Natural killer cell (primary cell): Measurements from ENCODE around the gene HOXC12. TPM values are rescaled to one million over a fixed set of nuclear protein-coding genes. Genes with fewer than 3 reads are reported as not detected.

ENCODE experiments used
- ATAC-seq, 3 donors: fragments of 150-1000 bp in 2 of 3; fragments of 200-7000 bp in 1 of 3; cut with Tn5 transposase; 1 replicate in 1 of 3; 2 replicates in 2 of 3; pipeline ENCODE4 v1.10.0; 2021; ENCODE audit warnings: mild to moderate bottlenecking in 2 of 3, moderate library complexity in 2 of 3
- DNase-seq, 2 donors: peaks; one replicate each; pipeline versions ENCODE4 v3.0.0 to v3.0.0-alpha.2; 2013 to 2021; ENCODE audit warnings: mixed read lengths in 1 of 2
- H3K27ac ChIP-seq: one replicate; pipeline ENCODE4 v1.5.1; 2013; ENCODE audit warnings: mild to moderate bottlenecking, low read length
- H3K27me3 ChIP-seq: one replicate; pipeline ENCODE4 v1.6.1; 2013; ENCODE audit warnings: low read length; ENCODE audit not compliant: control insufficient read depth, insufficient read depth
- H3K36me3 ChIP-seq: one replicate; pipeline ENCODE4 v1.6.1; 2013; ENCODE audit warnings: low read length; ENCODE audit not compliant: control insufficient read depth, insufficient read depth
- H3K4me1 ChIP-seq: one replicate; pipeline ENCODE4 v1.6.1; 2013; ENCODE audit warnings: low read length; ENCODE audit not compliant: control insufficient read depth, insufficient read depth
- H3K4me3 ChIP-seq: one replicate; pipeline ENCODE4 v1.5.1; 2013; ENCODE audit warnings: low read length
- H3K9me3 ChIP-seq: one replicate; pipeline ENCODE4 v1.6.1; 2013; ENCODE audit warnings: low read length; ENCODE audit not compliant: control insufficient read depth, insufficient read depth
- H3K27ac Mint-ChIP-seq, 2 donors: one replicate each; pipeline ENCODE4 v1.8.0; 2022; ENCODE audit warnings: mild to moderate bottlenecking in 2 of 2, mixed read lengths in 2 of 2, moderate library complexity in 1 of 2
- H3K27me3 Mint-ChIP-seq, 2 donors: one replicate each; pipeline ENCODE4 v1.8.0; 2022; ENCODE audit warnings: low read depth in 2 of 2, mixed read lengths in 2 of 2
- H3K36me3 Mint-ChIP-seq: one replicate; pipeline ENCODE4 v1.8.0; 2022; ENCODE audit warnings: mixed read lengths
- H3K4me1 Mint-ChIP-seq, 2 donors: one replicate each; pipeline ENCODE4 v1.8.0; 2022; ENCODE audit warnings: mixed read lengths in 2 of 2
- H3K4me3 Mint-ChIP-seq: one replicate; pipeline ENCODE4 v1.8.0; 2022; ENCODE audit warnings: mild to moderate bottlenecking, moderate library complexity, mixed read lengths
- H3K9me3 Mint-ChIP-seq, 2 donors: one replicate each; pipeline ENCODE4 v1.8.0; 2022; ENCODE audit warnings: mixed read lengths in 2 of 2
- WGBS: methylation state at CpG from one replicate; pipeline ENCODE4 v1.1.7; 2013; ENCODE audit warnings: missing lambda C conversion rate; ENCODE audit not compliant: insufficient coverage; 5-methylcytosine and 5-hydroxymethylcytosine counted together
- intact Hi-C: fragments of 100-400 bp; cut with micrococcal nuclease; formaldehyde crosslinking; loops from one replicate; pipeline ENCODE4 v1.14.2; 2022
- total RNA-seq, 4 donors: library from RNA; stranded (reverse); fragments of 120-200 nt in 1 of 4; gene quantifications; one replicate each; pipeline versions ENCODE4 v1.2.3 to v1.2.4, GENCODE V29; 2013 to 2022
- TF ChIP-seq, protein P1 (sequence below): fragments of 200-600 bp; IDR thresholded peaks from one replicate; pipeline ENCODE4 v1.8.0; 2022; ENCODE audit warnings: antibody characterized with exemption

HOXC12 gene
- total RNA-seq, 3 donors from 2014 or later (not counting 1 experiment from before 2014, with no cell fraction given), result not detected

- H3K27ac ChIP-seq, result no peak within 1 kb of the TSS
- peak within 1 kb of the TSS in 1 of 2 donors; percentile 23 for H3K27ac Mint-ChIP-seq
- no peaks in the 10 kb centered on the region for H3K36me3 Mint-ChIP-seq
These were observed 45.7 kb downstream of the HOXC12 start, which contains the start of gene HOXC9 for GRCh38 chr12:54000116-54001114. HOXC9 (plus strand) TSS chr12:54000161; CDS start chr12:54000189, 28 bp downstream.

GRCh38 chr12:54001283-54002187 is 46.8 kb downstream of the HOXC12 start:
- ATAC-seq, result no peak
- Histone ChIP-seq H3K27me3 (peaks cover 91% of the 10 kb centered on the region), H3K4me3 (no peak overlapping the region), H3K27ac (no peak overlapping the region), H3K9me3 (peaks cover 5% of the 10 kb centered on the region), H3K36me3 (no peaks in the 10 kb centered on the region), H3K4me1 (peaks cover 30% of the 10 kb centered on the region)
- no peaks in the 10 kb centered on the region for H3K9me3 Mint-ChIP-seq
- TF ChIP-seq, protein P1, sequence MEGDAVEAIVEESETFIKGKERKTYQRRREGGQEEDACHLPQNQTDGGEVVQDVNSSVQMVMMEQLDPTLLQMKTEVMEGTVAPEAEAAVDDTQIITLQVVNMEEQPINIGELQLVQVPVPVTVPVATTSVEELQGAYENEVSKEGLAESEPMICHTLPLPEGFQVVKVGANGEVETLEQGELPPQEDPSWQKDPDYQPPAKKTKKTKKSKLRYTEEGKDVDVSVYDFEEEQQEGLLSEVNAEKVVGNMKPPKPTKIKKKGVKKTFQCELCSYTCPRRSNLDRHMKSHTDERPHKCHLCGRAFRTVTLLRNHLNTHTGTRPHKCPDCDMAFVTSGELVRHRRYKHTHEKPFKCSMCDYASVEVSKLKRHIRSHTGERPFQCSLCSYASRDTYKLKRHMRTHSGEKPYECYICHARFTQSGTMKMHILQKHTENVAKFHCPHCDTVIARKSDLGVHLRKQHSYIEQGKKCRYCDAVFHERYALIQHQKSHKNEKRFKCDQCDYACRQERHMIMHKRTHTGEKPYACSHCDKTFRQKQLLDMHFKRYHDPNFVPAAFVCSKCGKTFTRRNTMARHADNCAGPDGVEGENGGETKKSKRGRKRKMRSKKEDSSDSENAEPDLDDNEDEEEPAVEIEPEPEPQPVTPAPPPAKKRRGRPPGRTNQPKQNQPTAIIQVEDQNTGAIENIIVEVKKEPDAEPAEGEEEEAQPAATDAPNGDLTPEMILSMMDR, result no peak
- H3K4me1 Mint-ChIP-seq, result peaks cover 23% of the 10 kb centered on the region in 2 donors
- H3K36me3 Mint-ChIP-seq, result peaks cover 5% of the 10 kb centered on the region
- no peak overlapping the region for H3K27ac Mint-ChIP-seq
- 34% methylated on average over 7 of the region's 8 CpGs for WGBS
- intact Hi-C loops, result loop anchor here (2.0 kb wide), 1 partner anchor 13 kb away; no protein-coding TSS in a partner anchor
- peaks cover 85 to 88% of the 10 kb centered on the region in 2 donors for H3K27me3 Mint-ChIP-seq
- DNase-seq, result no peak
- H3K4me3 Mint-ChIP-seq, result no peak overlapping the region

More at GRCh38 chr12:54000116-54001114, 45.7 kb downstream of the HOXC12 start, which contains the start of gene HOXC9:
- H3K4me1 Mint-ChIP-seq, result peaks cover 25 to 26% of the 10 kb centered on the region in 2 donors
- ATAC-seq (no peak), DNase-seq (no peak)
- peaks cover 92% of the 10 kb centered on the region for H3K27me3 ChIP-seq
- H3K27me3 Mint-ChIP-seq, result peaks cover 77 to 88% of the 10 kb centered on the region in 2 donors
- intact Hi-C loops, result no loop called here
- 6% methylated on average over 86 of the region's 87 CpGs for WGBS
- TF ChIP-seq, protein P1, result no peak
- peaks cover 35% of the 10 kb centered on the region for H3K4me1 ChIP-seq
- peak within 1 kb of the TSS; percentile 47 for H3K4me3 Mint-ChIP-seq
- H3K36me3 ChIP-seq, result no peaks in the 10 kb centered on the region
- no peaks in the 10 kb centered on the region for H3K9me3 Mint-ChIP-seq
- peaks cover 5% of the 10 kb centered on the region for H3K9me3 ChIP-seq
- H3K4me3 ChIP-seq, result no peak within 1 kb of the TSS

- H3K36me3 ChIP-seq, result no peaks in the 10 kb centered on the region
- Mint-ChIP-seq H3K27ac (no peak overlapping the region), H3K36me3 (peaks cover 5% of the 10 kb centered on the region), H3K4me1 (peaks cover 19 to 23% of the 10 kb centered on the region in 2 donors), H3K27me3 (peaks cover 89% of the 10 kb centered on the region in 2 donors), H3K9me3 (no peaks in the 10 kb centered on the region), H3K4me3 (no peak overlapping the region)
- H3K27ac ChIP-seq, result no peak overlapping the region
- peaks cover 3% of the 10 kb centered on the region for H3K9me3 ChIP-seq
- H3K4me3 ChIP-seq, result no peak overlapping the region
- TF ChIP-seq, protein P1, result no peak
- peaks cover 26% of the 10 kb centered on the region for H3K4me1 ChIP-seq
- 21% methylated on average over 17 of the region's 19 CpGs for WGBS
- intact Hi-C loops, result loop anchor here (2.0 kb wide), 1 partner anchor 14 kb away; no protein-coding TSS in a partner anchor
- H3K27me3 ChIP-seq, result peaks cover 91% of the 10 kb centered on the region
- DNase-seq, result no peak
- no peak for ATAC-seq
These were observed 47.7 kb downstream of the HOXC12 start for GRCh38 chr12:54002278-54002914.
